H9 (cell line): ENCODE data around the gene F5. TPM values are rescaled to one million over a fixed set of nuclear protein-coding genes. Genes with fewer than 3 reads are reported as not detected.

Experiments used
- DNase-seq: peaks from one replicate; pipeline ENCODE4 v3.0.0-alpha.2; 2017
- H2AFZ ChIP-seq: one replicate; pipeline ENCODE4 v1.6.1; 2013; ENCODE audit warnings: mild to moderate bottlenecking, low read length, control low read depth, moderate library complexity
- H2AK5ac ChIP-seq: 2 replicates; pipeline ENCODE4 v1.6.1; 2013; ENCODE audit warnings: low read length, control low read depth, mixed read lengths; ENCODE audit not compliant: insufficient read length
- H2BK120ac ChIP-seq: one replicate; pipeline ENCODE4 v1.6.1; 2013; ENCODE audit warnings: low read depth, mild to moderate bottlenecking, low read length, control low read depth, inconsistent platforms; ENCODE audit not compliant: poor library complexity, severe bottlenecking
- H2BK12ac ChIP-seq: 2 replicates; pipeline ENCODE4 v1.6.1; 2013; ENCODE audit warnings: low read length, control low read depth, mixed read lengths, low read depth; ENCODE audit not compliant: insufficient read length
- H2BK15ac ChIP-seq: 2 replicates; pipeline ENCODE4 v1.6.1; 2013; ENCODE audit warnings: low read depth, low read length, control low read depth
- H2BK20ac ChIP-seq: one replicate; pipeline ENCODE4 v1.6.1; 2013; ENCODE audit warnings: low read depth, mild to moderate bottlenecking, low read length, control low read depth, inconsistent platforms; ENCODE audit not compliant: poor library complexity, severe bottlenecking
- H2BK5ac ChIP-seq: 2 replicates; pipeline ENCODE4 v1.6.1; 2013; ENCODE audit warnings: low read length, control low read depth, mixed read lengths; ENCODE audit not compliant: insufficient read length
- H3K14ac ChIP-seq: 2 replicates; pipeline ENCODE4 v1.6.1; 2013; ENCODE audit warnings: low read length, control low read depth; ENCODE audit not compliant: insufficient read depth
- H3K18ac ChIP-seq: 2 replicates; pipeline ENCODE4 v1.6.1; 2013; ENCODE audit warnings: low read depth, mild to moderate bottlenecking, mixed read lengths, low read length, control low read depth; ENCODE audit not compliant: insufficient read length
- H3K23ac ChIP-seq: 2 replicates; pipeline ENCODE4 v1.6.1; 2013; ENCODE audit warnings: low read length, control low read depth, mixed read lengths, low read depth; ENCODE audit not compliant: insufficient read length
- H3K23me2 ChIP-seq: 2 replicates; pipeline ENCODE4 v1.6.1; 2013; ENCODE audit warnings: low read depth, mild to moderate bottlenecking, mixed read lengths, low read length, control low read depth; ENCODE audit not compliant: insufficient read length, poor library complexity, severe bottlenecking
- H3K27ac ChIP-seq: 2 replicates; pipeline ENCODE4 v1.5.1; 2013; ENCODE audit warnings: low read length, control low read depth, mixed read lengths, low read depth; ENCODE audit not compliant: insufficient read length
- H3K27me3 ChIP-seq: 2 replicates; pipeline ENCODE4 v1.6.1; 2013; ENCODE audit warnings: low read length, control low read depth, inconsistent platforms; ENCODE audit not compliant: insufficient read depth
- H3K4ac ChIP-seq: 2 replicates; pipeline ENCODE4 v1.6.1; 2013; ENCODE audit warnings: low read depth, mild to moderate bottlenecking, control low read depth, inconsistent platforms, low read length, moderate library complexity
- H3K4me1 ChIP-seq: 2 replicates; pipeline ENCODE4 v1.6.1; 2013; ENCODE audit warnings: low read length, control low read depth, inconsistent platforms; ENCODE audit not compliant: insufficient read depth
- H3K4me2 ChIP-seq: 2 replicates; pipeline ENCODE4 v1.6.1; 2013; ENCODE audit warnings: low read length, control low read depth, mixed read lengths; ENCODE audit not compliant: insufficient read length, insufficient read depth
- H3K56ac ChIP-seq: 2 replicates; pipeline ENCODE4 v1.6.1; 2013; ENCODE audit warnings: low read depth, mild to moderate bottlenecking, mixed read lengths, low read length, control low read depth; ENCODE audit not compliant: insufficient read length
- H3K79me1 ChIP-seq: 2 replicates; pipeline ENCODE4 v1.6.1; 2013; ENCODE audit warnings: low read depth, mild to moderate bottlenecking, moderate library complexity, low read length, control low read depth, inconsistent platforms; ENCODE audit not compliant: insufficient read depth, poor library complexity, severe bottlenecking
- H3K79me2 ChIP-seq: 2 replicates; pipeline ENCODE4 v1.6.1; 2013; ENCODE audit warnings: low read length, control low read depth, inconsistent platforms; ENCODE audit not compliant: insufficient read depth
- H3K9ac ChIP-seq: 2 replicates; pipeline ENCODE4 v1.6.1; 2013; ENCODE audit warnings: low read length, control low read depth, mixed read lengths; ENCODE audit not compliant: insufficient read length; ENCODE audit errors: extremely low read depth
- H3K9me3 ChIP-seq: one replicate; pipeline ENCODE4 v1.6.1; 2013; ENCODE audit warnings: low read depth, low read length, inconsistent platforms; ENCODE audit not compliant: control insufficient read depth
- H3T11ph ChIP-seq: one replicate; pipeline ENCODE4 v1.6.1; 2013; ENCODE audit warnings: mild to moderate bottlenecking, low read length, control low read depth, inconsistent platforms
- H4K20me1 ChIP-seq: one replicate; pipeline ENCODE4 v1.6.1; 2013; ENCODE audit not compliant: control insufficient read depth, insufficient read length, insufficient read depth
- H4K5ac ChIP-seq: 2 replicates; pipeline ENCODE4 v1.6.1; 2013; ENCODE audit warnings: low read depth, mild to moderate bottlenecking, mixed read lengths, low read length, control low read depth; ENCODE audit not compliant: insufficient read length
- H4K8ac ChIP-seq: replicated peaks from 2 replicates; pipeline ENCODE4 v1.6.1; 2013; ENCODE audit warnings: low read length, control low read depth, mixed read lengths, low read depth; ENCODE audit not compliant: insufficient read length
- H4K91ac ChIP-seq: 2 replicates; pipeline ENCODE4 v1.6.1; 2013; ENCODE audit warnings: low read depth, mild to moderate bottlenecking, moderate library complexity, mixed read lengths, low read length, control low read depth; ENCODE audit not compliant: insufficient read length
- H3K27ac Mint-ChIP-seq, 3 experiments: 2 replicates in 2 of 3; 3 replicates in 1 of 3; pipeline ENCODE4 v1.8.0; 2020 to 2021; ENCODE audit warnings: mixed read lengths in 3 of 3, mild to moderate bottlenecking in 1 of 3, moderate library complexity in 1 of 3
- H3K27me3 Mint-ChIP-seq: 2 replicates; pipeline ENCODE4 v1.8.0; 2021; ENCODE audit warnings: low read depth, mild to moderate bottlenecking, moderate library complexity, mixed read lengths
- H3K36me3 Mint-ChIP-seq, 3 experiments: 2 replicates in 2 of 3; 3 replicates in 1 of 3; pipeline ENCODE4 v1.8.0; 2020 to 2021; ENCODE audit warnings: low read depth in 3 of 3, mixed read lengths in 3 of 3; ENCODE audit not compliant: insufficient read depth in 1 of 3
- H3K4me1 Mint-ChIP-seq, 2 experiments: 2 replicates each; pipeline ENCODE4 v1.8.0; 2020; ENCODE audit warnings: mixed read lengths in 2 of 2
- H3K4me3 Mint-ChIP-seq, 2 experiments: 2 replicates in 1 of 2; 3 replicates in 1 of 2; pipeline ENCODE4 v1.8.0; 2020 to 2021; ENCODE audit warnings: mild to moderate bottlenecking in 2 of 2, mixed read lengths in 2 of 2, moderate library complexity in 1 of 2
- H3K9me3 Mint-ChIP-seq, 2 experiments: 2 replicates in 1 of 2; 3 replicates in 1 of 2; pipeline ENCODE4 v1.8.0; 2020; ENCODE audit warnings: mild to moderate bottlenecking in 2 of 2, mixed read lengths in 2 of 2, moderate library complexity in 1 of 2
- CTCF ChIP-seq: fragments of 200-600 bp; sonication (generic); conservative IDR thresholded peaks from 3 replicates; pipeline ENCODE4 v1.8.0; 2021; ENCODE audit warnings: antibody characterized with exemption, mild to moderate bottlenecking
- WGBS: extraction: QIAGEN DNeasy Blood & Tissue Kit; methylation state at CpG from one replicate; pipeline ENCODE4 v1.1.7; 2013; ENCODE audit warnings: missing lambda C conversion rate, low lambda C conversion rate, mixed read lengths; ENCODE audit not compliant: insufficient read length; ENCODE audit errors: extremely low coverage; 5-methylcytosine and 5-hydroxymethylcytosine counted together
- total RNA-seq: library from RNA; stranded (reverse); gene quantifications from 2 replicates; pipeline ENCODE4 v1.2.1, GENCODE V29; 2021

F5 gene
- total RNA-seq, 1 experiment from 2014 or later: 0.04 TPM

- no CpG with 5 or more reads among the region's 3 CpGs for WGBS
- Histone ChIP-seq H2BK15ac (no peak overlapping the region), H2BK120ac (no peak overlapping the region), H3T11ph (no peak overlapping the region), H3K79me2 (peaks cover 3% of the 10 kb centered on the region; the same call in 1 of the 2 replicates), H3K23me2 (no peaks in the 10 kb centered on the region), H3K27ac (no peak overlapping the region), H4K5ac (no peak overlapping the region), H3K56ac (no peak overlapping the region), H3K27me3 (no peaks in the 10 kb centered on the region), H2AK5ac (no peak overlapping the region), H3K4me2 (no peak overlapping the region), H3K14ac (no peak overlapping the region), H3K79me1 (peaks cover 6% of the 10 kb centered on the region), H3K4ac (no peak overlapping the region), H4K91ac (no peak overlapping the region), H3K18ac (no peak overlapping the region), H2BK5ac (no peak overlapping the region), H2AFZ (no peak overlapping the region), H3K23ac (no peak overlapping the region), H2BK20ac (no peak overlapping the region), H4K8ac (no peak overlapping the region), H3K4me1 (peaks cover 2% of the 10 kb centered on the region; the same call in 1 of the 2 replicates), H3K9ac (no peak overlapping the region), H4K20me1 (no peaks in the 10 kb centered on the region), H2BK12ac (no peak overlapping the region), H3K9me3 (no peaks in the 10 kb centered on the region)
- no peak for DNase-seq
- Mint-ChIP-seq H3K36me3 (peaks cover 13 to 15% (median 14%) of the 10 kb centered on the region in 3 experiments; a peak in 6 of 7 replicates), H3K27me3 (no peaks in the 10 kb centered on the region), H3K9me3 (no peaks in the 10 kb centered on the region), H3K4me1 (peaks cover 28 to 29% of the 10 kb centered on the region in 2 experiments), H3K27ac (peak overlapping the region; percentile 52 to 76 (median 53); a peak in 4 of 7 replicates), H3K4me3 (no peak overlapping the region)
- TF ChIP-seq CTCF: no peak
Observed at GRCh38 chr1:169475806-169476387, 110.4 kb downstream of the F5 start.
